Activated CD4-positive, alpha-beta memory T cell treated with anti-CD3 and anti-CD28 coated beads for 36 hours (primary cell): ENCODE results near the gene DCUN1D3. TPM values are rescaled to one million over a fixed set of nuclear protein-coding genes. Genes with fewer than 3 reads are reported as not detected.
A peak's percentile ranks its signal among the peaks of the same experiment; 100 is the strongest.

Experiments used
- CTCF ChIA-PET: fragments of 350-600 bp; sonication (Branson Sonifier 250); formaldehyde crosslinking; loops from one replicate; lab custom pipeline; 2021; ENCODE audit warnings: antibody characterized with exemption, inconsistent platforms; lab: Charles Lee
- POLR2A ChIA-PET: fragments of 350-600 bp; sonication (Branson Sonifier 250); formaldehyde crosslinking; loops from one replicate; lab custom pipeline; 2021; ENCODE audit warnings: antibody characterized with exemption; lab: Charles Lee
- DNase-seq: peaks from one replicate; pipeline ENCODE4 v3.0.0-alpha.2; 2020
- H3K27ac Mint-ChIP-seq: one replicate; pipeline ENCODE4 v1.8.0; 2021; ENCODE audit warnings: mixed read lengths
- H3K27me3 Mint-ChIP-seq: one replicate; pipeline ENCODE4 v1.8.0; 2021; ENCODE audit warnings: mixed read lengths
- H3K36me3 Mint-ChIP-seq: one replicate; pipeline ENCODE4 v1.8.0; 2021; ENCODE audit warnings: mixed read lengths
- H3K4me1 Mint-ChIP-seq: one replicate; pipeline ENCODE4 v1.8.0; 2021; ENCODE audit warnings: low read depth, mixed read lengths
- H3K4me3 Mint-ChIP-seq: one replicate; pipeline ENCODE4 v1.8.0; 2021; ENCODE audit warnings: mild to moderate bottlenecking, mixed read lengths
- H3K9me3 Mint-ChIP-seq: one replicate; pipeline ENCODE4 v1.8.0; 2021; ENCODE audit warnings: mixed read lengths
- intact Hi-C: fragments of 100-400 bp; cut with micrococcal nuclease; formaldehyde crosslinking; loops from one replicate; pipeline ENCODE4 v1.15.1; 2023
- total RNA-seq, 2 experiments: library from RNA; stranded (reverse); gene quantifications; one replicate each; pipeline ENCODE4 v1.2.3, GENCODE V29; 2021

Gene DCUN1D3
- total RNA-seq, 2 experiments from 2014 or later, result 5.9 TPM

- Mint-ChIP-seq H3K9me3 (no peaks in the 10 kb centered on the region), H3K27me3 (no peaks in the 10 kb centered on the region), H3K4me3 (no peak overlapping the region), H3K27ac (no peak overlapping the region), H3K36me3 (peaks cover 7% of the 10 kb centered on the region), H3K4me1 (peaks cover 27% of the 10 kb centered on the region)
- POLR2A ChIA-PET, result no interaction called here
- DNase-seq, result no peak
- intact Hi-C loops, result loop anchor here (5.0 kb wide), 1 partner anchor 39 kb away; the partner anchor contains the start of genes ERI2 and REXO5
- CTCF ChIA-PET, result interaction anchor here (0.8 to 6.5 kb wide), 3 partner anchors 17 to 255 kb away, joined by 3 to 67 read pairs (median 3); no protein-coding TSS in a partner anchor
These were observed 53.6 kb downstream of the DCUN1D3 start for GRCh38 chr16:20846551-20846950.

- no peak for DNase-seq
- CTCF ChIA-PET, result interaction anchor here (0.8 to 6.5 kb wide), 4 partner anchors 16 to 256 kb away, joined by 3 to 67 read pairs (median 6); no protein-coding TSS in a partner anchor
- intact Hi-C loops, result loop anchor here (5.0 kb wide), 1 partner anchor 39 kb away; the partner anchor contains the start of genes ERI2 and REXO5
- no peak overlapping the region for H3K27ac Mint-ChIP-seq
- peaks cover 27% of the 10 kb centered on the region for H3K4me1 Mint-ChIP-seq
- H3K4me3 Mint-ChIP-seq, result no peak overlapping the region
- POLR2A ChIA-PET, result interaction anchor here (1.6 kb wide), 1 partner anchor 29 kb away, joined by 3 read pairs; no protein-coding TSS in a partner anchor
- H3K36me3 Mint-ChIP-seq, result peaks cover 9% of the 10 kb centered on the region
- H3K27me3 Mint-ChIP-seq, result no peaks in the 10 kb centered on the region
- H3K9me3 Mint-ChIP-seq, result no peaks in the 10 kb centered on the region
These were observed 54.1 kb downstream of the DCUN1D3 start for GRCh38 chr16:20846030-20846429.

GRCh38 chr16:20844588-20844987 is 55.6 kb downstream of the DCUN1D3 start:
- peak; percentile 34 for DNase-seq
- Mint-ChIP-seq H3K36me3 (peaks cover 14% of the 10 kb centered on the region), H3K4me3 (no peak overlapping the region), H3K9me3 (no peaks in the 10 kb centered on the region), H3K4me1 (peaks cover 22% of the 10 kb centered on the region), H3K27me3 (no peaks in the 10 kb centered on the region), H3K27ac (peak overlapping the region; percentile 29)
- ChIA-PET CTCF (interaction anchor here (1.0 to 3.0 kb wide), 2 partner anchors 237 to 240 kb away, joined by 3 to 10 read pairs; no protein-coding TSS in a partner anchor), POLR2A (interaction anchor here (1.6 kb wide), 1 partner anchor 30 kb away, joined by 3 read pairs; no protein-coding TSS in a partner anchor)
- intact Hi-C loops, result no loop called here

- Mint-ChIP-seq H3K27ac (peak overlapping the region; percentile 30), H3K9me3 (no peaks in the 10 kb centered on the region), H3K36me3 (peaks cover 15% of the 10 kb centered on the region), H3K27me3 (no peaks in the 10 kb centered on the region), H3K4me3 (no peak overlapping the region), H3K4me1 (peaks cover 22% of the 10 kb centered on the region)
- DNase-seq, result no peak
- ChIA-PET CTCF (interaction anchor here (3.0 kb wide), 1 partner anchor 241 kb away, joined by 10 read pairs; no protein-coding TSS in a partner anchor), POLR2A (no interaction called here)
- intact Hi-C loops, result no loop called here
These were observed 56.1 kb downstream of the DCUN1D3 start for GRCh38 chr16:20844054-20844453.

- intact Hi-C loops, result no loop called here
- peaks cover 17% of the 10 kb centered on the region for H3K9me3 Mint-ChIP-seq
- CTCF ChIA-PET, result no interaction called here
These were observed 60.7 kb downstream of the DCUN1D3 start for GRCh38 chr16:20839504-20839903.

GRCh38 chr16:20838240-20838639 is 61.9 kb downstream of the DCUN1D3 start:
- DNase-seq, result no peak
- ChIA-PET POLR2A (no interaction called here), CTCF (interaction anchor here (1.2 kb wide), 1 partner anchor 101 kb away, joined by 3 read pairs; no protein-coding TSS in a partner anchor)
- Mint-ChIP-seq H3K4me3 (no peak overlapping the region), H3K36me3 (peaks cover 62% of the 10 kb centered on the region), H3K27ac (no peak overlapping the region), H3K27me3 (no peaks in the 10 kb centered on the region), H3K4me1 (peaks cover under 1% of the 10 kb centered on the region), H3K9me3 (peaks cover 19% of the 10 kb centered on the region)
- intact Hi-C loops, result no loop called here

More at GRCh38 chr16:20839504-20839903, 60.7 kb downstream of the DCUN1D3 start:
- no peak for DNase-seq
- no peak overlapping the region for H3K4me3 Mint-ChIP-seq
- H3K36me3 Mint-ChIP-seq, result peaks cover 51% of the 10 kb centered on the region
- H3K4me1 Mint-ChIP-seq, result peaks cover 13% of the 10 kb centered on the region
- POLR2A ChIA-PET, result no interaction called here
- no peaks in the 10 kb centered on the region for H3K27me3 Mint-ChIP-seq
- H3K27ac Mint-ChIP-seq, result no peak overlapping the region

- intact Hi-C loops, result no loop called here
These were observed 67.1 kb downstream of the DCUN1D3 start for GRCh38 chr16:20833086-20833485.

GRCh38 chr16:20830372-20830771 is 69.8 kb downstream of the DCUN1D3 start:
- intact Hi-C loops, result no loop called here
- Mint-ChIP-seq H3K27ac (no peak overlapping the region), H3K4me3 (no peak overlapping the region), H3K4me1 (no peaks in the 10 kb centered on the region), H3K27me3 (no peaks in the 10 kb centered on the region), H3K9me3 (peaks cover 4% of the 10 kb centered on the region), H3K36me3 (peaks cover 38% of the 10 kb centered on the region)
- no peak for DNase-seq
- ChIA-PET POLR2A (no interaction called here), CTCF (no interaction called here)

More at GRCh38 chr16:20833086-20833485, 67.1 kb downstream of the DCUN1D3 start:
- H3K27me3 Mint-ChIP-seq, result no peaks in the 10 kb centered on the region
- no peak overlapping the region for H3K4me3 Mint-ChIP-seq
- peaks cover 52% of the 10 kb centered on the region for H3K36me3 Mint-ChIP-seq
- H3K4me1 Mint-ChIP-seq, result no peaks in the 10 kb centered on the region
- no peak overlapping the region for H3K27ac Mint-ChIP-seq
- CTCF ChIA-PET, result interaction anchor here (2.0 kb wide), 1 partner anchor 21 kb away, joined by 4 read pairs; no protein-coding TSS in a partner anchor
- DNase-seq, result no peak
- POLR2A ChIA-PET, result no interaction called here
- peaks cover 19% of the 10 kb centered on the region for H3K9me3 Mint-ChIP-seq

GRCh38 chr16:20829536-20829935 is 70.6 kb downstream of the DCUN1D3 start:
- intact Hi-C loops, result no loop called here

GRCh38 chr16:20826039-20826566 is 74.1 kb downstream of the DCUN1D3 start:
- CTCF ChIA-PET, result interaction anchor here (0.7 kb wide), 1 partner anchor 14 kb away, joined by 3 read pairs; no protein-coding TSS in a partner anchor
- Mint-ChIP-seq H3K27me3 (no peaks in the 10 kb centered on the region), H3K27ac (no peak overlapping the region), H3K9me3 (no peaks in the 10 kb centered on the region), H3K4me1 (peaks cover 5% of the 10 kb centered on the region), H3K4me3 (no peak overlapping the region), H3K36me3 (peaks cover 35% of the 10 kb centered on the region)
- no peak for DNase-seq
- POLR2A ChIA-PET, result no interaction called here
- intact Hi-C loops, result no loop called here

More at GRCh38 chr16:20829536-20829935, 70.6 kb downstream of the DCUN1D3 start:
- DNase-seq, result no peak
- POLR2A ChIA-PET, result no interaction called here
- H3K9me3 Mint-ChIP-seq, result peaks cover 2% of the 10 kb centered on the region
- H3K4me1 Mint-ChIP-seq, result no peaks in the 10 kb centered on the region
- H3K36me3 Mint-ChIP-seq, result peaks cover 33% of the 10 kb centered on the region
- no peak overlapping the region for H3K4me3 Mint-ChIP-seq
- no peaks in the 10 kb centered on the region for H3K27me3 Mint-ChIP-seq
- CTCF ChIA-PET, result interaction anchor here (0.7 kb wide), 1 partner anchor 17 kb away, joined by 3 read pairs; no protein-coding TSS in a partner anchor
- no peak overlapping the region for H3K27ac Mint-ChIP-seq

- Mint-ChIP-seq H3K27ac (no peak overlapping the region), H3K9me3 (no peaks in the 10 kb centered on the region), H3K4me1 (peaks cover 5% of the 10 kb centered on the region), H3K27me3 (no peaks in the 10 kb centered on the region), H3K4me3 (no peak overlapping the region), H3K36me3 (peaks cover 36% of the 10 kb centered on the region)
- ChIA-PET POLR2A (no interaction called here), CTCF (no interaction called here)
- intact Hi-C loops, result no loop called here
- DNase-seq, result no peak
These were observed 77.4 kb downstream of the DCUN1D3 start for GRCh38 chr16:20822521-20823325.

- ChIA-PET POLR2A (no interaction called here), CTCF (no interaction called here)
- no peaks in the 10 kb centered on the region for H3K27me3 Mint-ChIP-seq
- DNase-seq, result no peak
- H3K27ac Mint-ChIP-seq, result no peak overlapping the region
- H3K9me3 Mint-ChIP-seq, result no peaks in the 10 kb centered on the region
- peaks cover 35% of the 10 kb centered on the region for H3K36me3 Mint-ChIP-seq
- H3K4me3 Mint-ChIP-seq, result no peak overlapping the region
- peaks cover 5% of the 10 kb centered on the region for H3K4me1 Mint-ChIP-seq
- intact Hi-C loops, result no loop called here
These were observed 78.5 kb downstream of the DCUN1D3 start for GRCh38 chr16:20821682-20822081.
